Panc1 (cell line): ENCODE data around the gene PLCG2.

Experiments
- POLR2AphosphoS5 ChIP-seq: IDR thresholded peaks from 2 replicates; pipeline ENCODE4 v1.6.1; 2012; ENCODE audit warnings: mild to moderate bottlenecking, low read depth, low read length, moderate library complexity
- SIN3A ChIP-seq: IDR thresholded peaks from 2 replicates; pipeline ENCODE4 v1.6.1; 2012; ENCODE audit warnings: low read depth, mild to moderate bottlenecking, low read length, moderate library complexity, borderline replicate concordance; ENCODE audit not compliant: insufficient read depth
- TCF7L2 ChIP-seq: IDR thresholded peaks from 2 replicates; pipeline ENCODE4 v1.6.1; 2011; ENCODE audit warnings: mild to moderate bottlenecking, low read depth, low read length, inconsistent platforms
- TF ChIP-seq, protein P1 (sequence below): fragments of 450-650 bp; IDR thresholded peaks from 2 replicates; pipeline ENCODE4 v1.5.1; 2017; ENCODE audit warnings: mild to moderate bottlenecking
- TF ChIP-seq, protein P2 (sequence below), 2 experiments: IDR thresholded peaks; 2 replicates each; pipeline ENCODE4 v1.6.1; 2011 to 2012; ENCODE audit warnings: low read depth in 2 of 2, control low read depth in 1 of 2, low read length in 1 of 2, mild to moderate bottlenecking in 1 of 2, moderate library complexity in 1 of 2; ENCODE audit not compliant: insufficient read depth in 1 of 2

DNA sequence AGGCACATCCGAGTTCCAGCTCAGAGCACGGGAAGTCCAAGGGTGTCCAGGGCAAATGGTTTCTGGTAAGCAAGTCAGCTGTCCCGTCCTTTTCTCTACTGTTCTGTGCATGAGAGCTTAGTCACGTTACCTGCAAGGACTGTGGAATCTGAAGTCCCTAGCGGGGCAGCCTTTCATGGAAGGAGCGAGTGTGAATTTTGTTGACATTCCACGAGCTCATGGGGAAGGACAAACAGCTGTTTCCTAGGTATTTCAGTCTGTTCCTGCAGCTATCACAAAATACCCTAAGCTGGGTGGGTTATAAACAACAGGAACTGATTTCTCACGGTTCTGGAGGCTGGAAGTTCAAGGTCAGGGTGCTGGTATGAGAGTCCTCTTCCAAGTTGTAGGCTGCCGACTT lies 122.9 kb downstream of the PLCG2 start:
- TF ChIP-seq POLR2AphosphoS5 (no peak), SIN3A (no peak), TCF7L2 (no peak)
- TF ChIP-seq, protein P1, sequence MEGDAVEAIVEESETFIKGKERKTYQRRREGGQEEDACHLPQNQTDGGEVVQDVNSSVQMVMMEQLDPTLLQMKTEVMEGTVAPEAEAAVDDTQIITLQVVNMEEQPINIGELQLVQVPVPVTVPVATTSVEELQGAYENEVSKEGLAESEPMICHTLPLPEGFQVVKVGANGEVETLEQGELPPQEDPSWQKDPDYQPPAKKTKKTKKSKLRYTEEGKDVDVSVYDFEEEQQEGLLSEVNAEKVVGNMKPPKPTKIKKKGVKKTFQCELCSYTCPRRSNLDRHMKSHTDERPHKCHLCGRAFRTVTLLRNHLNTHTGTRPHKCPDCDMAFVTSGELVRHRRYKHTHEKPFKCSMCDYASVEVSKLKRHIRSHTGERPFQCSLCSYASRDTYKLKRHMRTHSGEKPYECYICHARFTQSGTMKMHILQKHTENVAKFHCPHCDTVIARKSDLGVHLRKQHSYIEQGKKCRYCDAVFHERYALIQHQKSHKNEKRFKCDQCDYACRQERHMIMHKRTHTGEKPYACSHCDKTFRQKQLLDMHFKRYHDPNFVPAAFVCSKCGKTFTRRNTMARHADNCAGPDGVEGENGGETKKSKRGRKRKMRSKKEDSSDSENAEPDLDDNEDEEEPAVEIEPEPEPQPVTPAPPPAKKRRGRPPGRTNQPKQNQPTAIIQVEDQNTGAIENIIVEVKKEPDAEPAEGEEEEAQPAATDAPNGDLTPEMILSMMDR, result no peak
- TF ChIP-seq, protein P2, sequence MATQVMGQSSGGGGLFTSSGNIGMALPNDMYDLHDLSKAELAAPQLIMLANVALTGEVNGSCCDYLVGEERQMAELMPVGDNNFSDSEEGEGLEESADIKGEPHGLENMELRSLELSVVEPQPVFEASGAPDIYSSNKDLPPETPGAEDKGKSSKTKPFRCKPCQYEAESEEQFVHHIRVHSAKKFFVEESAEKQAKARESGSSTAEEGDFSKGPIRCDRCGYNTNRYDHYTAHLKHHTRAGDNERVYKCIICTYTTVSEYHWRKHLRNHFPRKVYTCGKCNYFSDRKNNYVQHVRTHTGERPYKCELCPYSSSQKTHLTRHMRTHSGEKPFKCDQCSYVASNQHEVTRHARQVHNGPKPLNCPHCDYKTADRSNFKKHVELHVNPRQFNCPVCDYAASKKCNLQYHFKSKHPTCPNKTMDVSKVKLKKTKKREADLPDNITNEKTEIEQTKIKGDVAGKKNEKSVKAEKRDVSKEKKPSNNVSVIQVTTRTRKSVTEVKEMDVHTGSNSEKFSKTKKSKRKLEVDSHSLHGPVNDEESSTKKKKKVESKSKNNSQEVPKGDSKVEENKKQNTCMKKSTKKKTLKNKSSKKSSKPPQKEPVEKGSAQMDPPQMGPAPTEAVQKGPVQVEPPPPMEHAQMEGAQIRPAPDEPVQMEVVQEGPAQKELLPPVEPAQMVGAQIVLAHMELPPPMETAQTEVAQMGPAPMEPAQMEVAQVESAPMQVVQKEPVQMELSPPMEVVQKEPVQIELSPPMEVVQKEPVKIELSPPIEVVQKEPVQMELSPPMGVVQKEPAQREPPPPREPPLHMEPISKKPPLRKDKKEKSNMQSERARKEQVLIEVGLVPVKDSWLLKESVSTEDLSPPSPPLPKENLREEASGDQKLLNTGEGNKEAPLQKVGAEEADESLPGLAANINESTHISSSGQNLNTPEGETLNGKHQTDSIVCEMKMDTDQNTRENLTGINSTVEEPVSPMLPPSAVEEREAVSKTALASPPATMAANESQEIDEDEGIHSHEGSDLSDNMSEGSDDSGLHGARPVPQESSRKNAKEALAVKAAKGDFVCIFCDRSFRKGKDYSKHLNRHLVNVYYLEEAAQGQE (IDR thresholded peaks at IDR 0.05; ENCODE audit: insufficient read depth in 1 of 2, low read depth in 2 of 2, low read length in 1 of 2), result no peak
